GM10266 (cell line): ENCODE measurements around the gene XYLT1.

Experiments
- DNase-seq: peaks from one replicate; pipeline ENCODE4 v3.0.0; 2012; ENCODE audit errors: extremely low spot score
- TF ChIP-seq, protein P1 (sequence below): IDR thresholded peaks from 2 replicates; pipeline ENCODE4 v1.5.1; 2012; ENCODE audit warnings: mild to moderate bottlenecking, low read depth; ENCODE audit not compliant: control insufficient read depth, insufficient read depth; ENCODE audit errors: missing control alignments

The XYLT1 gene

DNA sequence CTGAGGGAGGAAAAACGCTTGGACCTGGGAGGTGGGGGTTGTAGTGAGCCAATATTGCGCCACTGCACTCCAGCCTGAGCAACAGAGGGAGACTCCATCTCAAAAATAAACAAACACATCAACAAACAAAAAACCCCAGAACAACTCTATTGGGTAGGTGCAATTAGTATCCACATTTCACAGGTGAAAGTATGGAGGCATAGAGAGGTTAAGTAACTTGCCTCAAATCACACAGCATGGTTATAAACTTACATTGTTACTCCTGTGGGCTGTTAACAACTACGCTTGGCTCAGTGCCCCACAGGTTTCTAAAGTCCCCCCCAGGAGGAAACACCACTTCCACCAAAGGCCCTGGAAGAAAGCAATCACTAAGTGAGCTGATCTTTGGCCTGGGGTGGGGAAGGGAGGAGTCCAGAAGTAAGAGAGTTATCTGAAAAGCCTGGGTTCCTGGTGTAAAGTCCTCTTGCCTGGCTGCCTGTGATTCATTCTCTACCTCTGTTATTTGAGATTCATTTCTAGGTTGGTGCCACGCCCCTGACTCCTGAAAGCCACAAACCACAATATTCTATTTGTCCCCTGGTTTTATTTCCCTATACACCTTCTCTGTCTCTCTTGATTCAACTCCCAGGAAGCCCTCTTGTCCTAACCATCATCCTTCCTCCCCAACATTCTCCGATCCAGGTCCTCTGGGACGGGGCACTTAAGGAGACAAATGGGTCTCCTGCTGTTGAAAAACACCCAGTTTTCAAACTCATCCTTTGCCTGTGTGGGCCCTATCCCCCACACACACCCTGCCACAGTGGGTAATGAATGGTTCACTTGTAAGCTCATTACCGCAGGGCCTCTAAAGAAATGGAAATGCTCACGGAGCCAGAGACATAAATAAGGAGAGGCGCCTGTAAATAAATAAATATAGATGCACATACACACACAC, 195.4 kb downstream of the XYLT1 start:
- peak; percentile 16 for DNase-seq
- TF ChIP-seq, protein P1, sequence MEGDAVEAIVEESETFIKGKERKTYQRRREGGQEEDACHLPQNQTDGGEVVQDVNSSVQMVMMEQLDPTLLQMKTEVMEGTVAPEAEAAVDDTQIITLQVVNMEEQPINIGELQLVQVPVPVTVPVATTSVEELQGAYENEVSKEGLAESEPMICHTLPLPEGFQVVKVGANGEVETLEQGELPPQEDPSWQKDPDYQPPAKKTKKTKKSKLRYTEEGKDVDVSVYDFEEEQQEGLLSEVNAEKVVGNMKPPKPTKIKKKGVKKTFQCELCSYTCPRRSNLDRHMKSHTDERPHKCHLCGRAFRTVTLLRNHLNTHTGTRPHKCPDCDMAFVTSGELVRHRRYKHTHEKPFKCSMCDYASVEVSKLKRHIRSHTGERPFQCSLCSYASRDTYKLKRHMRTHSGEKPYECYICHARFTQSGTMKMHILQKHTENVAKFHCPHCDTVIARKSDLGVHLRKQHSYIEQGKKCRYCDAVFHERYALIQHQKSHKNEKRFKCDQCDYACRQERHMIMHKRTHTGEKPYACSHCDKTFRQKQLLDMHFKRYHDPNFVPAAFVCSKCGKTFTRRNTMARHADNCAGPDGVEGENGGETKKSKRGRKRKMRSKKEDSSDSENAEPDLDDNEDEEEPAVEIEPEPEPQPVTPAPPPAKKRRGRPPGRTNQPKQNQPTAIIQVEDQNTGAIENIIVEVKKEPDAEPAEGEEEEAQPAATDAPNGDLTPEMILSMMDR, result no peak

DNA sequence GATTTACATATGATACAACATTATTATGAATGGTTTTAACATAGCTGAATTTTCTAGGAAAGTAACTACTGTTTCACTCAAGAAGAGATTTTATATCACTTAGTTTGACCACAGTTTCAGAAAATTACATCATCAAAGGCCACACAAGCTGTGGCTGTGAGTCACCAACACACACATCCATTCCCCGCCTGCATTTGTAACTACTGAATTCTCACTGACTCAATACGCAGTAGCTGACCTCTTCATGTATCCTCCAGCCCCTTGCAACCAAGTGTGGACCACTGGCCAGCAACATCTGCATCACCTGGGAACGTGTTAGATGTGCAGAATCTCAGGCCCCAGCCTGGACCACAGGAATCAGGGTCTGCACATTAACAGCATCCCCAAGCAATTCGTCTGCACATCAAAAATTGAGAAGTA, 197.6 kb downstream of the XYLT1 start:
- peak; percentile 54 for DNase-seq
- TF ChIP-seq, protein P1, result no peak

DNA sequence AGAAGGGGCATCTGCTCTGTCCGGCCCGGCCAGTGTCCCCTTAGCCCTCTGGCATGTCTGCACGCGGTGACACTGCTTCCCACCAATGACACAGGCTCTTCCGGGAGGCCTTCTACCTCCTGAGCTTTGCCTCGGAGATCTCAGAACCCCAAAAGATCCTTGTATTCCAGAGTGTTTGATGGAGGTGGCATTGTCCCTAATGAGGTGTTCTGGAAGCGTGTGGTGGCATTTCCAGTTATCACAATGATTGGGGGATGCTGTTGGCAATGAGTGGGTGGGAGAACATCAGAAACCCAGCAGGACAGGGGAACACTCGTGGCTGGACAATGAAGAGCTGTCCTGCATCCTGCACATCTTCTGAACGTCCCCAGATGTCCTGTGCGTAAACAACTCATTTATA, 198.0 kb downstream of the XYLT1 start:
- TF ChIP-seq, protein P1, result no peak
- DNase-seq, result no peak

DNA sequence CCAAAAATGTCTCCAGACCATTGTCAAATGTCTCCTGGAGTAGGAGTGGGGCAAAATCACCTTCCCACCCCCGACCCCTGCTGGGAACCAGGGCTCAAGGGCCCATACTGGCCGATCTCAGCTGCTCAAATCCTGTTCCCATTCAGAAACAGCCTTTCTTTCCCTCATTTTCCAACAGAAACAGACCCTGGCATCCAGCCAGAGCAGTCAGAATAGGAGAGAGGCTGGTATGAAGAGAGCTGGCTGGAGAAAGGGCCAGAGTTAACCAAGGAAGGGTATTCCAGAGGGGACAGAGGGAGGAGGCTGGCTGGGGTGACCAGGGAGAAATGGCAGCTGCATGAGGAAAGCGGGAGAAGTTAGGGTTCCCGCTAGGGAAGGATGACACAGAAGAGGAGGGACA, 199.1 kb downstream of the XYLT1 start:
- no peak for DNase-seq
- TF ChIP-seq, protein P1, result no peak

DNA sequence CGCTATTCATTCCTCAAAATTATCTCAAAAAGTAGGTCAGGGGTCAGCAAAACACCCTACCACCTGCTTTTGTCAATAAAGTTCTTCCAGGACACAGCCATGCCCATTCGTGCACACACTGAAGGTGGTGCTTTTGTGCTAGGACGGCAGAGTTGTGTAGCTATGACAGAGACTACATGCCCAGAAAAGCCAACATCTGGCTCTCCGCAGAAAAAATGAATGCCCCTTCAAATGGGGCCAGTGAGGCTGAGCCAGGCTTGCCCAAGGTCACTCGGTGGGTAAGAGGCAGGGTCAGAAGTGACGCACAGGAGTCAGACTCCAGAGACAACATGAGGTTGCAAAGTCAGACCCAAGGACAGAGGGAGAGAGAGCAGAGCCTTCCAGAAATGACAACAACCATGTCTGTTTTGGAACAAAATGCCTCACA, 200.1 kb downstream of the XYLT1 start:
- TF ChIP-seq, protein P1, result no peak
- DNase-seq, result no peak

DNA sequence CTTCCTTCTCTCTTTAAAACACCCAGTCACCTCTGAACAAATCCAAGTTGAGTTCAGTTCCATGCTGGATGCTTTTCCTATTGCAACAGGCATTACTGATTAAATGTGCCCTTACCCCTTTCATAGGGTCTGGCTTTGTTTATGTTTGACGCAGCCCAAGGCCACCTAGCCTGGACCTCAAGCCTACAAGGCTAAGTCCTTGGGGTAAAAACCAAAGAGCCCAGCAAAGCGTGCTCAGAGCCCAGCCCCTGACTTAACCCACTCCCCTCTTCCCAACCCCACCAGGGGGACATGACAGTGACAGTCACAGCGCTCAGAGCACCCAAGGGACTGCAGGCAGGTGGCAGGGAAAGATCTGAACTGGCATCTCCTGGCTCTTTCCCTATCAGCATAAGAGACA, 200.6 kb downstream of the XYLT1 start:
- no peak for DNase-seq
- TF ChIP-seq, protein P1, result no peak

DNA sequence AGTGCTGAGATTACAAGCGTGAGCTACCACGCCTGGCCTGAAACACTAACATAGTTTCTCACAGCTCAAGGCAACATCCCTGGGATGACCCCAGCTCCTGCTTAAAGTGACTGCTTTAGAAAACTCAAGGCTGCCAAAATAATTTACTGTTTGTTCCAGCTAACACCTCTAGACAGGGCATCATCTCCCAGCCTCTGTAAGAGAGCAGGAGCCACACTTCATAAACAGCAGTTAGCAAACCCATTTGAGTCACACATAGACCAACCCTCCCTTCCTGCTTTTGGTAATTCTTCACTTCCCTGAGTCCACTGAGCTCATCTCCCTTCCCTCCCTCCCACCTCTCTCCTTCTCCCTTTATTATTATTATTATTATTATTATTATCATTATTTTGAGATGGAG, 201.3 kb downstream of the XYLT1 start:
- DNase-seq, result no peak

More for the DNA sequence above, 201.3 kb downstream of the XYLT1 start:
- TF ChIP-seq, protein P1, result no peak
